C4-2B (cell line): Measurements from ENCODE around the gene TECRL.

Source experiments
- H3K27ac ChIP-seq: fragments of 450-650 bp; 2 replicates; pipeline ENCODE4 v1.5.1; 2017
- CTCF ChIP-seq: fragments of 450-650 bp; conservative IDR thresholded peaks from 2 replicates; pipeline ENCODE4 v1.5.1; 2017; ENCODE audit warnings: mild to moderate bottlenecking
- ZFX ChIP-seq: fragments of 450-650 bp; IDR thresholded peaks from 2 replicates; pipeline ENCODE4 v1.6.1; 2017

TECRL gene

DNA sequence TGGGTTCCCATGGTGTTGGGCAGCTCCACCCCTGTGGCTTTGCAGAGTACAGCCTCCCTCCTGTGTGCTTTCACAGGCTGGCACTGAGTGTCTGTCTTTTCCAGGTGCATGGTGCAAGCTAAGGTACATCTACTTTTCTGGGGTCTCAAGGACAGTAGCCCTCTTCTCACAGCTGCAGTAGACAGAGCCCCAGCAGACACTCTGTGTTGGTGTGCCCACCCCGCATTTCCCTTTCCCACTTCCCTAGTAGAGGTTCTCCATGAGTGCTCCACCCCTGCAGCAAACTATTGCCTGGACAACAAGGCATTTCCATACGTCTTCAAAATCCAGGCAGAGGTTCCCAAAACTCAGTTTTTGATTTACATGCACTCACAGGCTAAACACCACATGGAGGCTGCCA lies 143.0 kb downstream of the TECRL start:
- TF ChIP-seq ZFX (no peak), CTCF (no peak)
- no peak overlapping the region for H3K27ac ChIP-seq

GRCh38 chr4:64251781-64252180 lies 157.5 kb downstream of the TECRL start:
- H3K27ac ChIP-seq: no peak overlapping the region

GRCh38 chr4:64250488-64250887 lies 158.8 kb downstream of the TECRL start:
- no peak for TF ChIP-seq ZFX
- no peak for TF ChIP-seq CTCF
- H3K27ac ChIP-seq: no peak overlapping the region

More at GRCh38 chr4:64251781-64252180, 157.5 kb downstream of the TECRL start:
- no peak for TF ChIP-seq ZFX
- no peak for TF ChIP-seq CTCF

DNA sequence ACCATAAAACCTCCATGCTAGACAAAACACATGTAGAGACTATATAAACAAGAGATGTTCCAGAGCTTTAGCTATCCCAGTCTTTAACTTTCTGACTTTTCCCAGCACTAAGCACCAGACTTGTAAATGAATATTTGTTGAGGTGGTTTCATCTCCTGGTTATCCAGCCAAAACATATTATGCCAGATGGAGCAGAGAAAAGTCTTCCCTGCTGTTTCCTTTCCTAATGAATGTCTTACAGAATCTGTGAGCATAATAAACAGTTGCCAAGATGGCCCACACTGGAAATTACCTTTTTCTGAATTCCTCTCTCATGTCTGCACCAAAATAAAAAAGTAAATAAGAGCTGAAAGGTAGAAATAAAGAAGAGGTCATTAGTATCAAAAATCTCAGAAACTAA lies 159.2 kb downstream of the TECRL start:
- no peak overlapping the region for H3K27ac ChIP-seq
- TF ChIP-seq ZFX (no peak), CTCF (no peak)

DNA sequence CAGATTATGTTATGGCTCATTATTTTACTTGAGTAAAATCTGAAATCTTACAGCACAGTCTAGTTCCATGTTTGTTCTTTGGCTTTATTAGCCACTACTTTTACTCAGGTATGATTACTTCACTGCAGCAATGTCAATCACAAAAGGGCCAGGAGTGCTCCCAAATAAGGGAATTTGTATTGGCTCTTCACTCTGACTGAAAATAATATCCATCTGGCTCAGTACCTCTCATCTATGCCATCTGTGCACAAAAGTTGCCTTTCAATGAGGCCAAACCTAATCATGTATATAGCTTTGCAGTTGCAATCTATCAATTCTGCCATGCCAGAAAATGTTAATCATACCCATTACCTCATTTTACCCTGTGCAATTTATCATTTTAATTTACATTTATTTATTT lies 161.1 kb downstream of the TECRL start:
- TF ChIP-seq CTCF: no peak
- no peak for TF ChIP-seq ZFX
- H3K27ac ChIP-seq: no peak overlapping the region

- no peak overlapping the region for H3K27ac ChIP-seq
- no peak for TF ChIP-seq ZFX
- no peak for TF ChIP-seq CTCF
These were observed 178.4 kb downstream of the TECRL start for GRCh38 chr4:64230709-64231310.
